Transverse colon (tissue), 4 donors: ENCODE measurements around the gene NFIC. TPM values are rescaled to one million over a fixed set of nuclear protein-coding genes. Genes with fewer than 3 reads are reported as not detected.

Experiments used
- DNase-seq: peaks from one replicate; pipeline ENCODE4 v3.0.0-alpha.2; 2019
- H3K27ac ChIP-seq, 4 donors: fragments of 200-600 bp; sonication (generic); 2 replicates each; pipeline ENCODE4 v1.5.1; 2016 to 2018; ENCODE audit warnings: inconsistent platforms in 4 of 4
- H3K27me3 ChIP-seq: fragments of 200-600 bp; sonication (generic); 2 replicates; pipeline ENCODE4 v1.5.1; 2017; ENCODE audit warnings: inconsistent platforms
- H3K36me3 ChIP-seq, 4 donors: fragments of 200-600 bp; sonication (generic); 2 replicates each; pipeline ENCODE4 v1.5.1; 2017 to 2019; ENCODE audit warnings: inconsistent platforms in 4 of 4
- H3K4me1 ChIP-seq, 4 donors: fragments of 200-600 bp; sonication (generic); 2 replicates each; pipeline ENCODE4 v1.5.1; 2017 to 2020; ENCODE audit warnings: inconsistent platforms in 4 of 4
- H3K4me3 ChIP-seq, 4 donors: fragments of 200-600 bp; sonication (generic); 1 replicate in 1 of 4; 2 replicates in 3 of 4; pipeline versions ENCODE4 v1.5.1 to v1.6.1; 2017 to 2019; ENCODE audit warnings: inconsistent platforms in 4 of 4
- H3K9me3 ChIP-seq, 2 donors: fragments of 200-600 bp; sonication (generic); 2 replicates each; pipeline ENCODE4 v1.5.1; 2017 to 2019; ENCODE audit warnings: inconsistent platforms in 2 of 2
- EP300 ChIP-seq: sonication (generic); formaldehyde crosslinking; IDR thresholded peaks from one replicate; pipeline ENCODE4 v1.6.1; 2017; ENCODE audit warnings: antibody characterized with exemption, low read depth
- POLR2A ChIP-seq: fragments of 450-650 bp; IDR thresholded peaks from one replicate; pipeline ENCODE4 v1.6.1; 2016; ENCODE audit warnings: antibody characterized with exemption, mild to moderate bottlenecking, moderate library complexity
- POLR2AphosphoS5 ChIP-seq, 3 donors: sonication (generic); formaldehyde crosslinking; IDR thresholded peaks; one replicate each; pipeline ENCODE4 v1.6.1; 2016; ENCODE audit warnings: antibody characterized with exemption in 3 of 3
- WGBS, 2 donors: methylation state at CpG; one replicate each; pipeline ENCODE4 v1.1.5; 2018; ENCODE audit warnings: low coverage in 1 of 2; 5-methylcytosine and 5-hydroxymethylcytosine counted together
- in situ Hi-C, 4 donors: fragments of 200-750 bp; cut with MboI; loops; one replicate each; pipeline versions ENCODE4 v1.15.0 to v1.15.1; 2017; ENCODE audit warnings: low sequenced_read_pairs in 3 of 4, low pct_ligation_motif_present in 1 of 4, low pct_unique_long_range_greater_than_20kb in 1 of 4
- intact Hi-C: fragments of 100-400 bp; cut with DNase I; formaldehyde crosslinking; loops from one replicate; pipeline ENCODE4 v1.15.1; 2023; ENCODE audit warnings: low total_unique reads
- total RNA-seq, 4 donors: library from RNA; depleted of rRNA; stranded (reverse); fragments of >200 nt; gene quantifications; one replicate each; pipeline ENCODE4 v1.1.0, GENCODE V29; 2016
- TF ChIP-seq, protein P1 (sequence below), 5 experiments: fragments of 200-600 bp in 3 of 5; fragments of 450-650 bp in 2 of 5; sonication (generic) in 3 of 5; IDR thresholded peaks; 1 replicate in 2 of 5; 2 replicates in 3 of 5; pipeline ENCODE4 v1.5.1; 2016 to 2017; ENCODE audit warnings: antibody characterized with exemption in 5 of 5, inconsistent platforms in 3 of 5, mild to moderate bottlenecking in 2 of 5, moderate library complexity in 1 of 5

Gene NFIC
- total RNA-seq, 4 donors from 2014 or later: 39.9 to 145 (median 68.1) TPM

DNA sequence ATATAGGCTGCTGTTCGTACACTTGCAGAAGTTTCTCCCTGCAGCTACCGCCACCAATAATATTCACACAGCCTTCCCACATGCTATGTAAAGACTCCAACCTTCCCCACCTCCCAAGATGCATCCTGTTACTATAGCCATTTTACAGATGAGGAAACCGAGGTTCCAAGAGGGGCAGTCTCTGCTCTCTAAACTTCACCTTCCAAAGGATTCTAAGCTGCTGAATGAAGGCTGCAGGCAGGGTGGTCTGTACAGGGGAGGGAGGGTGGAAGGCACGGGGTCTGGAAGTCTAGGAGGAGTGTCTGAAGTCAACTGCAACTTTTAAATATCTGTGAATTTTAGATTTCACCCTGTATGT, 1.9 kb upstream of the NFIC start:
- Histone ChIP-seq H3K27me3 (no peaks in the 10 kb centered on the region), H3K9me3 (no peaks in the 10 kb centered on the region), H3K4me3 (no peak overlapping the region), H3K27ac (peak overlapping the region; percentile 94 to 100 (median 97)), H3K4me1 (peaks cover 7 to 61% (median 29%) of the 10 kb centered on the region in 4 donors), H3K36me3 (no peaks in the 10 kb centered on the region)
- TF ChIP-seq, protein P1, sequence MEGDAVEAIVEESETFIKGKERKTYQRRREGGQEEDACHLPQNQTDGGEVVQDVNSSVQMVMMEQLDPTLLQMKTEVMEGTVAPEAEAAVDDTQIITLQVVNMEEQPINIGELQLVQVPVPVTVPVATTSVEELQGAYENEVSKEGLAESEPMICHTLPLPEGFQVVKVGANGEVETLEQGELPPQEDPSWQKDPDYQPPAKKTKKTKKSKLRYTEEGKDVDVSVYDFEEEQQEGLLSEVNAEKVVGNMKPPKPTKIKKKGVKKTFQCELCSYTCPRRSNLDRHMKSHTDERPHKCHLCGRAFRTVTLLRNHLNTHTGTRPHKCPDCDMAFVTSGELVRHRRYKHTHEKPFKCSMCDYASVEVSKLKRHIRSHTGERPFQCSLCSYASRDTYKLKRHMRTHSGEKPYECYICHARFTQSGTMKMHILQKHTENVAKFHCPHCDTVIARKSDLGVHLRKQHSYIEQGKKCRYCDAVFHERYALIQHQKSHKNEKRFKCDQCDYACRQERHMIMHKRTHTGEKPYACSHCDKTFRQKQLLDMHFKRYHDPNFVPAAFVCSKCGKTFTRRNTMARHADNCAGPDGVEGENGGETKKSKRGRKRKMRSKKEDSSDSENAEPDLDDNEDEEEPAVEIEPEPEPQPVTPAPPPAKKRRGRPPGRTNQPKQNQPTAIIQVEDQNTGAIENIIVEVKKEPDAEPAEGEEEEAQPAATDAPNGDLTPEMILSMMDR (IDR thresholded peaks at IDR 0.05): no peak
- TF ChIP-seq POLR2A (no peak), EP300 (no peak), POLR2AphosphoS5 (IDR thresholded peaks at IDR 0.05) (no peak)
- WGBS, 2 donors: 70 to 71% methylated on average over 1 to 4 of the region's 4 CpGs
- intact Hi-C loops: no loop called here
- no peak for DNase-seq
- in situ Hi-C loops: no loop called here

DNA sequence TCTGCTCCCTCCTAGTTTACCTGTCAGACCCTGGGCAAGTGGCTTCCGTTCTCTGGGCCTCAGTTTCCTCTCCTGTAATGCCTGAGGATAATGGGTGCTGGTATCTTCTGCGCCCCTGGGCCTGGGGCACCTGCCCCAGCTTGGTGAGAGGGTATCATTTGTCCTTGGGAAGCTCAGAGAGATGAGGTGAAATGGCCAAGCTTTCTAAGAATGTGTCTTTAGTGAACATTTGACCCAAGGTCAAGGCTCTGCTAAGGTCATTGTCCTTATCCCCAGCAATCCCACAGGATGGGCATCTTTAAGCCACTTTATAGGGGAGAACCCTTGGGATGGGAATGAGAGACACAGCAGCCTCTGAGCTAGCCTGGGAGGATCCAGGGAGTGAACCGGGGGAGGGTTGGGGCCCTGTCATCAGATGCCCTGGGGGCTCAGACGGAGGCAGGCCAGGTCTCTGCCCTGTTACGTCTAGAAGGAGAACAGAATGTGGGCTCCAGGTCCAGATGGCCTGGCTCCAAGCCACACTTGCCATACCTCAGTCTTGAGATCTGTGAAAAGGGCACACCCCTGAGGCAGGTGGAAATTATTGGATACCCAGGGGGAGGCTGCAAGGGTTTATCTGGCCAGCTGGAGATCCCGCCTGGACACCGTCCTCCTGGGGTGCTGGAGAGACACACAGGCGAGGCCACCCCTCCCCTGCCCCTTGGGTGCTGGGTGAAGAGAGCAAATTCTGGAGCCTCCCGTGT, 1.1 kb upstream of the NFIC start:
- H3K9me3 ChIP-seq: no peaks in the 10 kb centered on the region
- no peaks in the 10 kb centered on the region for H3K36me3 ChIP-seq
- H3K27me3 ChIP-seq: no peaks in the 10 kb centered on the region
- peak overlapping the region; percentile 94 to 100 (median 97) for H3K27ac ChIP-seq
- TF ChIP-seq POLR2A (no peak), EP300 (peak; percentile 75), POLR2AphosphoS5 (IDR thresholded peaks at IDR 0.05) (peak in 2 of 3 donors; percentile 45 to 46)
- TF ChIP-seq, protein P1 (IDR thresholded peaks at IDR 0.05): no peak
- peaks cover 7 to 69% (median 32%) of the 10 kb centered on the region in 4 donors for H3K4me1 ChIP-seq
- peak; percentile 51 for DNase-seq
- WGBS, 2 donors: 20 to 50% methylated on average over 1 to 8 of the region's 9 CpGs
- in situ Hi-C loops: no loop called here
- H3K4me3 ChIP-seq: peak overlapping the region in 3 of 4 donors; percentile 59 to 91 (median 77)
- intact Hi-C loops: no loop called here

- intact Hi-C loops (loop anchor here (2.0 kb wide), 1 partner anchor 38 kb away; no protein-coding TSS in a partner anchor), in situ Hi-C loops (no loop called here)
- 0% methylated on average over 31 of the region's 65 CpGs; no CpG with 5 or more reads in 1 of the 2 donors for WGBS, 2 donors
- DNase-seq: peak; percentile 54
- H3K4me1 ChIP-seq: peaks cover 7 to 63% (median 31%) of the 10 kb centered on the region in 4 donors
- H3K36me3 ChIP-seq: no peaks in the 10 kb centered on the region
- peak overlapping the region; percentile 94 to 100 (median 97) for H3K27ac ChIP-seq
- no peaks in the 10 kb centered on the region for H3K27me3 ChIP-seq
- H3K4me3 ChIP-seq: peak overlapping the region; percentile 59 to 91 (median 84)
- H3K9me3 ChIP-seq: no peaks in the 10 kb centered on the region
- TF ChIP-seq POLR2AphosphoS5 (IDR thresholded peaks at IDR 0.05) (no peak), POLR2A (peak; percentile 33)
Observed at GRCh38 chr19:3366753-3367627, 607 bp downstream of the NFIC start.

DNA sequence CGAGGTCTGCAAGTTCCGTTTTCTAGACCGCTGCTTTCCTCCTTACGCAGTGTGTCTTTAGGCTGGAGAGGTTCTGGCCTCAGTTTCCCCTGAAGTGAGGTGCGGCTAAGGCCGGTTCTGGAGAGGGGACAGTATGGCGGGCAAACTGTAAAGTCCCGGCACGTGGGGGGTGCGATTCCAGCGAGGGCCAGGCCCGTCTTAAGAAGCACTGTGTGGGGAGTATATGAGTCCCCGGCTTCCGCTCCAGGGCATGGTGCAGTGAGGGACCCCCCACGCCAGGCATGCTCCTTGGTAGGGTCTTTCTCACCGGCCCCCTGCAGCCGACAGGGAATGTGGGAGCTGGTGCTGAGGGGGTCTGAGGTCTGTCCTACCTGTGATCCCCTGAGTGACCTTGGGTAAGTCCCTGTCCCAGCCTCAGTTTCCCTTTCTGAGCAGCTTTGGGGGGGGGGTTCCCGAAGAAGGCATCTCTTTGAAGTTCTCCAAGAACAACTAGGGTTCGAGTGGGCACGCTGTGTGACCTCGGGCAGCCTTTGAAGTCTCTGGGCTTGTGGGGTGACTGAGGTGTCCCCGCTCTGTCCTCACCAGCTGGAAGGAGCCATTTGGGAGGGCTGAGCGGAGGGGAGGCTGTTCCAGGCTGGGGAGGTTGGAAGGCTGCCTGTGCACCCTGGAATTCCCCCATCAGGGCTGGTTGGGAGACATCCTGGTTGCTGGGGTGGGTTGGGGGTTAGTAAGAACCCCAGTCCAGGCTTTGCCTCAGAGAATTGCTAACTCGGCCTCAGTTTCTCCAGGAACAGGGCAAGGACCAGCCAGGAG, 1.5 kb downstream of the NFIC start:
- Histone ChIP-seq H3K9me3 (no peaks in the 10 kb centered on the region), H3K27ac (peak overlapping the region; percentile 94 to 100 (median 97)), H3K4me3 (peak overlapping the region; percentile 59 to 91 (median 84)), H3K4me1 (peaks cover 7 to 62% (median 34%) of the 10 kb centered on the region in 4 donors), H3K27me3 (no peaks in the 10 kb centered on the region), H3K36me3 (no peaks in the 10 kb centered on the region)
- in situ Hi-C loops: no loop called here
- TF ChIP-seq POLR2A (no peak), POLR2AphosphoS5 (IDR thresholded peaks at IDR 0.05) (no peak), EP300 (no peak)
- TF ChIP-seq, protein P1 (IDR thresholded peaks at IDR 0.05): no peak
- intact Hi-C loops: loop anchor here (2.0 kb wide), 1 partner anchor 37 kb away; no protein-coding TSS in a partner anchor
- DNase-seq: no peak
- 30% methylated on average over 24 of the region's 24 CpGs; no CpG with 5 or more reads in 1 of the 2 donors for WGBS, 2 donors
